Osteoblast (primary cell): ENCODE measurements around the gene TBCD. TPM values are rescaled to one million over a fixed set of nuclear protein-coding genes. Genes with fewer than 3 reads are reported as not detected.

ENCODE experiments used
- DNase-seq: peaks from one replicate; pipeline ENCODE4 v3.0.0; 2011; ENCODE audit warnings: low spot score, mixed read lengths; ENCODE audit not compliant: insufficient read length; ENCODE audit errors: missing footprints
- H2AFZ ChIP-seq: 2 replicates; pipeline ENCODE4 v1.6.0; 2011; ENCODE audit warnings: mild to moderate bottlenecking, low read length
- H3K27ac ChIP-seq: 2 replicates; pipeline ENCODE4 v1.5.1; 2011; ENCODE audit warnings: mild to moderate bottlenecking, low read depth, low read length, moderate library complexity
- H3K27me3 ChIP-seq: 2 replicates; pipeline ENCODE4 v1.6.0; 2012; ENCODE audit warnings: mild to moderate bottlenecking, control low read depth, inconsistent platforms, low read length, moderate library complexity; ENCODE audit not compliant: insufficient read depth
- H3K36me3 ChIP-seq: 2 replicates; pipeline ENCODE4 v1.5.1; 2011; ENCODE audit warnings: mild to moderate bottlenecking, low read length, control low read depth, moderate library complexity; ENCODE audit not compliant: insufficient read depth
- H3K4me1 ChIP-seq: 2 replicates; pipeline ENCODE4 v1.5.1; 2011; ENCODE audit warnings: mild to moderate bottlenecking, low read length, control low read depth, moderate library complexity; ENCODE audit not compliant: insufficient read depth
- H3K4me2 ChIP-seq: 2 replicates; pipeline ENCODE4 v1.6.0; 2011; ENCODE audit warnings: mild to moderate bottlenecking, low read length; ENCODE audit not compliant: insufficient read depth
- H3K4me3 ChIP-seq: fragments of 200-600 bp; sonication (generic); 3 replicates; pipeline ENCODE4 v1.5.1; 2012; ENCODE audit warnings: mild to moderate bottlenecking, low read length, inconsistent platforms; ENCODE audit not compliant: insufficient read depth
- H3K79me2 ChIP-seq: 2 replicates; pipeline ENCODE4 v1.6.0; 2012; ENCODE audit warnings: mild to moderate bottlenecking, low read length, control low read depth, inconsistent platforms; ENCODE audit not compliant: insufficient read depth
- H3K9me3 ChIP-seq: 2 replicates; pipeline ENCODE4 v1.5.1; 2011; ENCODE audit warnings: low read depth, low read length, control low read depth
- H4K20me1 ChIP-seq: 2 replicates; pipeline ENCODE4 v1.6.0; 2012; ENCODE audit warnings: mild to moderate bottlenecking, low read length, control low read depth; ENCODE audit not compliant: insufficient read depth
- CTCF ChIP-seq: IDR thresholded peaks from 2 replicates; pipeline ENCODE4 v1.5.1; 2011; ENCODE audit warnings: mild to moderate bottlenecking, low read depth, low read length, moderate library complexity; ENCODE audit errors: extremely low read depth
- total RNA-seq: library from RNA; depleted of rRNA; stranded (reverse); fragments of >200 nt; gene quantifications from 2 replicates; pipeline ENCODE4 v1.2.3, GENCODE V29; 2012

Gene TBCD
- total RNA-seq, 1 donor, result 29.0 TPM

- peak; percentile 78 for DNase-seq
- no peak overlapping the region for H3K4me2 ChIP-seq
- no peak overlapping the region for H2AFZ ChIP-seq
- H3K27me3 ChIP-seq, result no peaks in the 10 kb centered on the region
- no peaks in the 10 kb centered on the region for H4K20me1 ChIP-seq
- TF ChIP-seq CTCF, result no peak
- no peaks in the 10 kb centered on the region for H3K79me2 ChIP-seq
- no peaks in the 10 kb centered on the region for H3K4me1 ChIP-seq
- no peak overlapping the region for H3K27ac ChIP-seq
- no peaks in the 10 kb centered on the region for H3K36me3 ChIP-seq
- H3K9me3 ChIP-seq, result no peaks in the 10 kb centered on the region
- H3K4me3 ChIP-seq, result no peak overlapping the region
Observed at GRCh38 chr17:82970067-82970466, 218.2 kb downstream of the TBCD start.

- TF ChIP-seq CTCF, result no peak
- H3K4me3 ChIP-seq, result no peak overlapping the region
- no peak overlapping the region for H3K27ac ChIP-seq
- H2AFZ ChIP-seq, result no peak overlapping the region
- H3K4me2 ChIP-seq, result no peak overlapping the region
- H3K4me1 ChIP-seq, result no peaks in the 10 kb centered on the region
- H3K36me3 ChIP-seq, result no peaks in the 10 kb centered on the region
- DNase-seq, result peak; percentile 48
- H3K9me3 ChIP-seq, result no peaks in the 10 kb centered on the region
- no peaks in the 10 kb centered on the region for H3K27me3 ChIP-seq
- H3K79me2 ChIP-seq, result no peaks in the 10 kb centered on the region
- H4K20me1 ChIP-seq, result no peaks in the 10 kb centered on the region
Observed at GRCh38 chr17:82970818-82971590, 219.1 kb downstream of the TBCD start.

- Histone ChIP-seq H3K27ac (no peak overlapping the region), H4K20me1 (no peaks in the 10 kb centered on the region), H3K9me3 (no peaks in the 10 kb centered on the region), H2AFZ (no peak overlapping the region), H3K4me3 (no peak overlapping the region), H3K4me1 (no peaks in the 10 kb centered on the region), H3K36me3 (no peaks in the 10 kb centered on the region), H3K79me2 (no peaks in the 10 kb centered on the region), H3K27me3 (no peaks in the 10 kb centered on the region), H3K4me2 (no peak overlapping the region)
- DNase-seq, result peak; percentile 44
- TF ChIP-seq CTCF, result no peak
Observed at GRCh38 chr17:82972836-82973372, 221.0 kb downstream of the TBCD start.

GRCh38 chr17:82973456-82974135 is 221.7 kb downstream of the TBCD start:
- TF ChIP-seq CTCF, result no peak
- no peak overlapping the region for H3K4me2 ChIP-seq
- no peaks in the 10 kb centered on the region for H3K4me1 ChIP-seq
- no peak overlapping the region for H3K27ac ChIP-seq
- H3K27me3 ChIP-seq, result no peaks in the 10 kb centered on the region
- no peaks in the 10 kb centered on the region for H3K36me3 ChIP-seq
- DNase-seq, result peak; percentile 46
- no peak overlapping the region for H3K4me3 ChIP-seq
- H2AFZ ChIP-seq, result no peak overlapping the region
- no peaks in the 10 kb centered on the region for H3K9me3 ChIP-seq
- no peaks in the 10 kb centered on the region for H3K79me2 ChIP-seq
- no peaks in the 10 kb centered on the region for H4K20me1 ChIP-seq
